Left cardiac atrium (tissue), 4 donors: ENCODE data around the gene ATOX1. TPM values are rescaled to one million over a fixed set of nuclear protein-coding genes. Genes with fewer than 3 reads are reported as not detected.
"Not testable (repeated sequence)": the region's sequence is repeated elsewhere in the genome, so short reads cannot be mapped to it uniquely, and the experiment has no call there.

Experiments used
- ATAC-seq, 2 donors: fragments of 200-7000 bp; cut with Tn5 transposase; one replicate each; pipeline ENCODE4 v1.9.1; 2020; ENCODE audit warnings: mild to moderate bottlenecking in 2 of 2, moderate library complexity in 2 of 2
- DNase-seq: peaks from one replicate; pipeline ENCODE4 v3.0.0-alpha.2; 2020
- intact Hi-C, 2 donors: fragments of 100-400 bp; cut with DNase I; formaldehyde crosslinking; loops; one replicate each; pipeline versions ENCODE4 v1.14.1 to v1.15.1; 2022 to 2023
- total RNA-seq, 2 donors: library from RNA; stranded (reverse); fragmentation: NEBNext Ultra II Directional; extraction: Animal tissue kit (Norgen Biotek cat#: 25700); gene quantifications; one replicate each; pipeline ENCODE4 v1.2.1, GENCODE V29; 2021
- donor health status: DM: no; HTN: yes; CAD: no.
- donor health status: DM: no; HTN: yes; CAD: no; lungs with severe emphysema.
- donor health status: DM: yes; HTN: yes; CAD: no.
- donor health status: Dilated cardiomyopathy.

The ATOX1 gene
- total RNA-seq, 2 donors from 2014 or later = 65.6 to 71.9 TPM

DNA sequence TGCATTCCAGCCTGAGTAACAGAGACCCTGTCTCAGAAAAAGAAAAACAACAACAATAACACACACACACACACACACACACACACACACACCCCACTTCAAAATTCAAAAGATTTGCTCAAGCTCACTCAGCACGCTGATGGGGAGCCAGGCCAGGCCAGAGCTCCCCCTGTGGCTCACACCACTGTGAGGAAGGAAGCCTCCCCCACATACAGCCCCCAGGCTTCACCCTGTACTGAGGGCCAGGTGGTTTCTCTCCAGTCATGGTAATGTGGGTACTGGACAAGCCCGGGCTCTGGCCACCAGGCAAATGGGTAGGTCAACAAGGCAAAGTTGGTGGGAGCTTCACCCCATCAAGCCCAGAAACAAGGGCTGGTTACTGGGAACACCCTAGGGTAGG is 19.0 kb downstream of the ATOX1 start:
- ATAC-seq (peak in 1 of 2 donors; percentile 3), DNase-seq (no peak)
- intact Hi-C loops = no loop called here

DNA sequence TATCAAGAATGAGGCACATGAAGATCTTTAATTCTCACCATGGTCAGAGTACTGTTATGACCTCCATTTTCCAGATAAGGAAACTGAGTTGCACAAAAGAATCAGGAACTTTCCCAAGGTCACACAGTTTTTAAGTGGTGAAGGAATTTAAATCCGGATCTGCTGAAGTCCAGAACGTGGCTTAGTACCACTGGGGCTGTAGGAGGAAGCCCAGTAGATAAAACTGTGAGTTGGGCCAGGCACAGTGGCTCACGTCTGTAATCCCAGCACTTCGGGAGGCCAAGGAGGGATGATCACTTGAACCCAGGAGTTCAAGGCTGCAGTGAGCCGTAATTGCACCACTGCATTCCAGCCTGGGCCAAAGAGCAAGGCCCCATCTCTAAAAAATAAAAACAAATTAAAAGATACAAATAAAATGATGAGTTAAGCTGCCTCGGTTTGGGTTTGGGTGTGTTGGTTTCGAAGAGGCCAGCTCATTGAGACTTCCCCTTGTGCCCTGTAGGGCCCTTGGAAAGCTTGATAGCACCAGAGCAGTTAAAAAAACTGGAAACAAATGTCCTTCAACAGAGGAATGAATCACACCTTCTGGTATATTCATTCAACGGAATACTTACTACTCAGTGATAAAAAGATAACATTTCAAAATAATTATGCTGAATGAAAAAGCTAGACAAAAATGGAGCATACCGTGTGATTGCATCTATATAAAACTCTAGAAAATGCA is 20.1 kb downstream of the ATOX1 start:
- intact Hi-C loops = no loop called here
- no peak for DNase-seq
- ATAC-seq = no peak

DNA sequence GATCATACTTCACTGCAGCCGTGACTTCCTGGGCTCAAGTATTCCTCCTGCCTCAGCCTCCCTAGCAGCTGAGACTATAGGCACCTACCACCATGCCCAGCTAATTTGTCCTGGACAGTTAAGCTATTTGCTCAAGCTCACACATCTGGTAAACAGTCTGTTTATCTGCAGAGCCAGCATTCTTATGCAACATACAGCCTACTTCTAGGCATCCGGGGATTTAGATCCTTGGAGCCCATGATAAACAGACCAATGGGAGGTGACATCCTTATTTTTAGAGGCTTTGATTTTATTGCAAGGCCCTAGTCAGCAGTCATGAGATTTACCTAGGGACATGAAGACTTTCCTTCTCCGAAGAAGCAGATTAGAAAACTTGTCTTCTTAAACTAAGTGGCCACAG is 21.0 kb downstream of the ATOX1 start:
- intact Hi-C loops = no loop called here
- ATAC-seq = no peak
- DNase-seq = no peak

DNA sequence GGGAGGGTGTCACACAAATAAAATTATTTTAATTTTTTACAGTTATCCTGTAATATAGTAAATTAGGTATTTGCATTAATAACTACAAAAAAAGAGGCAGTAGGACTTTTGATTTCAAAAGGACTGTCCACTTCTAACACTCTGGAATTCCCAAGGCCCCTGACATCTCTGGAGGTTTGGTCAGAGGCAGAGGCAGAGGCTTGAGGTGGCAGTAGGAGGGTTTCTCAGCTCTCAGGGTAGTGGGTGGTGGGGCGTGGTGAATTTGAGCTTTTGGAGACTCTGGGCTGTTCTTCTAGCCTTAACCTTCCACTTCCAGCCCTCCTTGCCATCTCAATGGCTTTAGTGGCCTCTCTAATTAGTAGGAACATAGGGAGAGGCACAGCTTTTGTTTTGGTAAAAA is 22.8 kb downstream of the ATOX1 start:
- DNase-seq (no peak), ATAC-seq (no peak)
- intact Hi-C loops = no loop called here

DNA sequence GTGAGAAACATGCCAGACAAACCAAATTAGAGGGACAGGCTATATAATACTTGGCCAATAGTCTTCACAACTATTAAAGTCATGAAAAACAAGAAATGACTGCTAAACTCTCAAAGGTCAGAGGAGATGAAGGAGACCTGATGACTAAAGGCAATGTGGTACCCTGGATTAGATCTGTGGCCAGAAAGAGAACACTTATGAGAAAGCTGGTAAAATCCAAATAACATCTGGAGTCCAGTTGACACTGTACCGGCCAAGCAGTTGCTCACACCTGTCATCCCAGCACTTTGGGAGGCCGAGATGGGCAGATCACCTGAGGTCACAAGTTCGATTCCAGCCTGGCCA is 24.4 kb downstream of the ATOX1 start:
- no peak for ATAC-seq
- intact Hi-C loops = no loop called here
- no peak for DNase-seq

DNA sequence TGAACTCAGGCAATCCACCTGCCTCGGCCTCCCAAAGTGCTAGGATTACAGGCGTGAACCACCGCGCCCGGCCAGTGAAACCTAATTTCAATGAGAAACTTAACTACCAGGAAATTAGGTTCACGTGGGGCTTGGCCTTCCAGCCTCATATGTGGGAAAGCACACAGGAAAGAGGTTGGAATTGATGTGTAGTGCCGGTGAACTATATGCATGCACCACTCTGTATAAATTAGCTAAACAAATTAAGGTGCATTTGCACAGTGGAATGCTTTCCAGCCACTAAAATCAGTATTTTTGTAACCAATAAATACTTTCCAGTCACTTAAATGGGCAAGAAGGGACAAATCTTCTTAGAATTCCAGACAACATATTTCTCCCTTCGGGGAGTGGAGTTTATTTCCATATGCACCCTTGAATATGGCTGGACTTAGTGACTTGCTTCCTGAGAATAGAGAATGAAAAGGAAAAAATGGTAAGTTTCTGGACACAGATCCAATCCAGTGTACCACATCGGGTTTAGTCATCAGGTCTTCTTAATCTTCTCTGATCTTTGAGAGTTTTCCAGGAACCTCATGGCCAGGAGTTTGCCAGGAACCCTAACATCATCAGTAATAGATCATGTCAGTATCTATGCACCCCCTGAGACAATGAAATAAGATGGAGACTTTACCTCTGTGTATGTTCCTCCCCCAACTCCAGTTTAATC is 24.9 kb downstream of the ATOX1 start:
- intact Hi-C loops = no loop called here
- no peak for DNase-seq
- ATAC-seq = no peak

DNA sequence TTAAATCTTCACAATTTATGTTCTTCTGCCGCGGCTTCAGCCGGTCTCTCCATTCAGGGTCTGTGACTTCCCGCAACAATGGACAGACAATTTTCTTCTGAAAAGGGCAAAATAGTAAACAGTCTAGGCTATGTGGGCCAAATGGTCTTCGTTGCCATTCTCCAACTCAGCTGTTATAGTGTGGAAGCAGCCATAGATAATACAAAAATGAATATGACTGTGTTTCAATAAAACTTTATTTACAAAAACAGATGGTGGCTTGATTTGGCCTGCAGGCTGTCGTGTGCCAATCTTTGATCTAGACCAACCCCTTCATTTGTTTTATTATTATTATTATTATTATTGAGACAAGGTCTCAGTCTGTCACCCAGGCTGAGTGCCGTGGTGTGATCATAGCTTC is 28.1 kb downstream of the ATOX1 start:
- no peak for ATAC-seq
- no peak for DNase-seq
- intact Hi-C loops = no loop called here

DNA sequence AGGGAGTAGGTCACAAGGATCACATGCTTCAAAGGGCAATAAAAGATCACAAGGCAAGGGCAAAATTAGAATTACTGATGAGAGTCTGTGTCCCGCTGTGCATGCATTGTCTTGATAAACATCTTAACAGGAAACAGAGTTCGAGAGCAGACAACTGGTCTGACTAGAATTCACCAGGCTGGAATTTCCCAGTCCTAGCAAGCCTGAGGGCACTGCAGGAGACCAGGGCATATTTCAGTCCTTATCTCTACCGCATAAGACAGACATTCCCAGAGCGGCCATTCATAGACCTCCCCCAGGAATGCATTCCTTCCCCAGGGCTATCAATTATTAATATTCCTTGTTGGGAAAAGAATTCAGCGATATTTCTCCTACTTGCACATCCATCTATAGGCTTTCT is 28.8 kb downstream of the ATOX1 start:
- intact Hi-C loops, DNase-seq, ATAC-seq: not testable (repeated sequence)

DNA sequence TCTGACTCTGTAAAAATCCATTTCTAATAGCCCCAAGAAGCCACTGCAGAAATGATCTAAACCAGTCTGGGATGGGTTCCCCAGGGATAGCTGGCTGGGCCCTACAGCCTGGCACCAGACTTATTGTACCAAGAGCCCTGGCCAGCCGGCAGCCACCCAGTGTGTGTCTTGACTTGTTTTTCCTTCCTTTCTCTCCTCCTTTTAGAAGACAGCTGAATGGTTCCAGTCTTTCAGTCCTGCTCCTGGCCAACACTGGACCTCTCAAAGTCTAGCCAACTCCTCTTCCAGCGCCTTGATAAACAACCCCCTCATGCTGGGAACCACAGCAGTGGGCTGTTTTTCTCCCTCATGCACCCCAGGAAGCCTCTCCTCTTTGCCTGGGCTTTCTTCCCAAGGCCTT is 34.1 kb downstream of the ATOX1 start:
- intact Hi-C loops = no loop called here
- no peak for DNase-seq
- ATAC-seq = peak; percentile 27 to 68

DNA sequence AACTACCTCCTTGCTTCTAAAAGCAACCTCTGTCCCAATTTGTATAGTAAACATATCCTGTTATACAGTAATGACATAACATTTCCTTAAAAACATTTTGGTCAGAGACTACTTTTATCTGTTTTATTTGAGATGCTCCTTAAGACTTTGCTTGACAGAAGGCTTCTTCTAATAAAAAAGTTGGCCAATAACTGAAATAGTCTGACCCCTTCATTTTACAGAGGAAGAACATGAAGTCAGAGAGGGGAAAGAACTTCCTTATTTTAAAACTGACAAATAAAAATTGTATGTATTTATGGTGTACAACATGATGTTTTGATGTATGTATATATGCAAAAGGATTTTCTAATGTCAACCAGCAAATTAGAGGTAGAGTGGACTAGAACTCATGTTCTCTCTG is 35.9 kb downstream of the ATOX1 start:
- intact Hi-C loops = no loop called here
- ATAC-seq (no peak), DNase-seq (no peak)

DNA sequence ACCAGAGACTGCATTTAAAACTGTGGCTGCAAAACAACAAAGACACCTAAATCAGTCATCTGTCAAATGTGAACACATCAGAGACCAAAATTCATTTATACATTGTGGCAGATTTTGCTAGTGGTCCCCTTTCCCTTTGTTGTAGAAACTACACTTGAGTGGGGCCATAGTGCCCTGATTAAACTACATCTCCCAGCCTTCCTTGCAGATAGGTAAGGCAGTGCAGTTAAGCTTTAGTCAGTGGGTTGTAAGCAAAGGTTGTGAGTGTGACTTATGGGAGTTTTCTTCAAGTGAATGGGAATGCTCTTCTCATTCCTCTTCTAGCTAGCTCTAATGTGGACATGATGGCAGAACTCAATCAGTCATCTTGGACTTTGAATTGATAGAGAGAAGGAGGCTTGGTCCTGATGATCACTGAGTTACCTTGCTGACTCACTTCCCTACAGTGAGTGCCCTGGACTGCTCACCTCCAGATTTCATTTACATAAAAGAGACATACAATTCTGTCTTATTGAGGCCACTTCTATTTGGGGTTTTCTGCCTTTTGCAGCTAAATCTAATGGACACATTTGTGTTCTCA is 36.5 kb downstream of the ATOX1 start:
- intact Hi-C loops = no loop called here

DNA sequence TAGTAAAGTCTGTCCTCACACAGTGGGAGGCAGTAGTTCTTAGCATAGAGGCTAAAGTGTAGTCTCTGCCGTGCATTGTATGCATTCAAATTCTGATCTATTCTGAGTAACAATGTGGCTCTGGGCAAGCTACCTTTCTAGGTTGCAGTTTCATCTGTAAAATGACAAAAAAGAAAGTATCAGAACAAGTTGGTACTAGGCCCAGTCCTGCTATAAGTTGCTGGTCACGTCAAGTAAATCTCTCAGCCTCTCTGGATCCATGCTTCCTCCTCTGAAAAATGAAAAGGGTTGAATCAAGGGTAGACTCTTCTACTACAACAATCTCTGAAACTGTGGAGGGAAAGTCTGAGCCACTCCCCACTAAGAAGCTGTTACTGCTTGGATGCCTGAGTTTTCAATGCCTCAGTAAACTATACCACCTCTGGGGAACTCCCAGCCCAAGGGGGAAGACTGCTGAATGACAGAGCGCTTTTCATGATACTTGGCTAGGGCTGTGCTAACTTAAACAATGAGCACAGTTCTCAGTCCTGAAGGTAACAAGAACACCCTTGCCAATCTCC is 37.3 kb downstream of the ATOX1 start:
- no peak for ATAC-seq
- intact Hi-C loops = no loop called here

More for the DNA sequence above, 36.5 kb downstream of the ATOX1 start:
- no peak for DNase-seq
- no peak for ATAC-seq

DNA sequence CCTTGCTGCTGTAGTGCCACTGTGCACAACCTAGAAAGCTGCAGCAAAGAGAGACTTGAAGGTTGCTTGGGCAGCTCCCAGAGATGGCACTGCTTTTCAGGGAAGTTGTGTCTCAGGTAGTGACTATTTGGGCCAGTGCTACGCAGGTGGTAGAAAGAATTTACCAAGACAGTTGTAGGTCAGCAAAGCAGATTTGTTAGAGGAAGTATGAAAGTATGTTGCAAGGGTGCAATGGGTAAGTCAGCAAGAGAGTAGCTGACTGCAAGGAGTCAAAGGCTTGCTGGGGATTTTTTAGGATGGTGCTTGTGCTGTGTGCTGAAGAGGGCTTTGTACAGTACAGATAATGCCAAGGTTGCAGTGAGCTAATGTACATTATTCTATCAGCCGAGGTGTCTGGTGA is 38.2 kb downstream of the ATOX1 start:
- no peak for DNase-seq
- no peak for ATAC-seq
- intact Hi-C loops = no loop called here

More for the DNA sequence above, 37.3 kb downstream of the ATOX1 start:
- no peak for DNase-seq

DNA sequence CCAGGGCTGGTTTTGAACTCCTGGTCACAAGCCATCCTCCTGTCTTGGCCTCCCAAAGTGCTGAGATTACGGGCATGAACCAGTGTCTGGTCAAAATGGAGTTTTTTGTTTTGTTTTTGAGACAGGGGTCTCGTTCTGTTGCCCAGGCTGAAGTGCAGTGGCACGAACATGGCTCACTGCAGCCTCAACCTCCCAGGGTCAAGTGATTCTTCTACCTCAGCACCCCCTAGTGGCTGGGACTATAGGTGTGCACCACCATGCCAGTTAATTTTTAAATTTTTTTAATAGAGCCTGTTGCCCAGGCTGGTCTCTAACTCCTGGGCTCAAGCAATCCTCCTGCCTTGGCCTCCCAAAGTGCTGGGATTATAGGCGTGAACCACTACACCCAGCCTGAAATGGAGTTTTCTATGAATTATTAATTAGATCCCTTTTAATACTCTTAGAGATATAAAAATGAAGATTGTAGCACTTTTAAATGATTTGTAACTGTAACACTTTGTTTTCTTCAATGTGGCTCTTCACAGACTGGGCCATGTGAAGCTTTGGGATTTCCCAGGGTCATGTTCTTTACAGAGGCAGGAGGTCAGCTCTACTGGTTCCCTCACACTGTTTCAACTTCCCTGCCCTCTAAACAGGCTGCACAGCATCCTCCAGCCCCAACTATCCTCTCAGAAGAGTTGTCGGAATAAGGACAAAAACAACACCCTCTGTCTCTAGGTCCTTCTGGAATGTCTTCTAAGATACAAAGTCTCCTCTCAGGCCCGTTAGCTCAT is 39.0 kb downstream of the ATOX1 start:
- peak in 1 of 2 donors; percentile 71 for ATAC-seq
- intact Hi-C loops = no loop called here
- peak; percentile 55 for DNase-seq

DNA sequence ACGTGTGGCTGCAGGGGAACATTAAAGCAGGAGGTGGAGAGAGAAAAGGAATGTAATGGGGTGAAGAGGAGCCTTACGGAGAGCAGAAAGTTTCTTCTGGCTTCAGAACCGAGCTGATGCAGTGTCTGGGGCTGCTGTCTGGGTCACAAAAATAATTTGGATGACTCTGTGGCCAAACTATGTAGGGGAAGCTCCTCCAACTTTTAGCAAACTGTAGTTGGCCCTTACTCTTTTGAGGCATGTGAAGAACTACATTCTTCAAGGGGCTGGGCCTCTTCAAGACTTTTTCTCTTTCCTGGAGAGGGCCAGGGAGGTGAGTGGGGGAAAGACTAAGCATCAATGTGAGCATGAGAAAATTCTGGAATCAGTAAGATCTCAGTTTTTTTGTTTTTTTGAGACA is 39.8 kb downstream of the ATOX1 start:
- intact Hi-C loops = no loop called here
- ATAC-seq = peak; percentile 73 to 89
- DNase-seq = no peak

DNA sequence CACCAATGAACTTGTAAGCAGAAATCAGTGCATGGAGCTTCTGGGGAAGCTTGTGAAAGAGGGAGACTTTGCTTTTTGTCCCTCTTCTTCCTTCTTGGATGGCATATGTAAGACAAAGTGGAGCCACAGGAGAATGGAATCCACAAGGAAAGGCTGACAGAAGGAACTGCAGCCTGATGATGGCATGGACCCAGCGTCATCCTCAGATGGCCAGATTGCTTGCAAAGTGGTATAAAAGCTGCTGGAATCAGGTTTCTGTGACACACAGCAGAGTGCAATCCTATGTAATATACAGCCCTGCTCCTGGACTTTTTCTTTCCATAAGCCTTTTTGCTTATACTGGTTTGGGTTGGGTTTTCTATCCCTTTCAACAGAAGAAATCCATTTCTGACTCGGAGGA is 40.3 kb downstream of the ATOX1 start:
- intact Hi-C loops = no loop called here
- peak; percentile 24 to 56 for ATAC-seq
- DNase-seq = no peak

DNA sequence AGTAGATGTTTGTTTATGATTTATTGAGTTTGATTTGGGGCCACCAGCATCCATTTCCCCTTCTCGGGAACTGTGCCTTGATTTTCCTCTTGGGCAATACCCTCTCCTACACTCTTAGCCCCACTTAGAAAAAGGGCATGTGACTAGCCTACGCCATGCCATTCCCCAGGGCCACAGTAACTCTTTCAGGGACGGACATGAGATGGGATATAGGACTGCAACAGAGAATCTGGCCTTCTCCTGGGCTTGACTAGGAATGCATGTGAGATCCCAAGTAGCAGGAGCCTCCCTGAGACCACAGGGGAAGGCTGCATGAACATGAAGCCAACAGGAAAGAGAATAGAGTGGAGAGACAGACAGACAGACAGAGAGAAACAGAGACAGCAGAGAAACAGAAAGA is 41.0 kb downstream of the ATOX1 start:
- DNase-seq (no peak), ATAC-seq (peak in 1 of 2 donors; percentile 74)
- intact Hi-C loops = no loop called here

DNA sequence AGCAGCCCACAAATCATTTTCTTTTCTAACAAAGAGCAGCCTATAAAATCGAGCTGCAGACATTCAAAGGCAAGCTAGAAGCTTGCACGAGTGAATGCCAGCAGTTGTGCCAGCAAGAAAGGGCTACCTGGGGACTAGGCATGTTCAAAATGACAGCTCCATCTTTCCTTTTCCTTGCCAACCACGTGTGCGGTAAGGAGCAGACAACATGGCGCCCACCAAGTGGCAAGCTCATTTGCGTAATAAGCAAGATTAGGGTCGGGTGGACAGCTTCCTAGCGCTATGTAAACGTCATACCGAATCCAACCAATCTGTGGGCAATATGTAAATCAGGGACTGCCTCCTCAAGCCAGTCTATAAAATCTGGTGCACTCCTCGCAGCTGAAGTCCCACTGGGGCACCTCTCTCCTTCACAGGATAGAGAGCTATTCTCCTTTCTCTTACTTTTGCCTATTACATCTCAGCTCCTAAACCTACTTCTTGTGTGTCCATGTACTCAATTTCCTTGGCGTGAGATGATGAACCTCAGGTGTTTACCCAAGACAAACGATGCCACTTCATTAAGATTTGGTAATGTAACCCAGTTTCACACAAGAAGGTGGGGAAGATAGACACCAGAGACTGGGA is 49.2 kb downstream of the ATOX1 start:
- no peak for ATAC-seq
- intact Hi-C loops = no loop called here
- DNase-seq = no peak

DNA sequence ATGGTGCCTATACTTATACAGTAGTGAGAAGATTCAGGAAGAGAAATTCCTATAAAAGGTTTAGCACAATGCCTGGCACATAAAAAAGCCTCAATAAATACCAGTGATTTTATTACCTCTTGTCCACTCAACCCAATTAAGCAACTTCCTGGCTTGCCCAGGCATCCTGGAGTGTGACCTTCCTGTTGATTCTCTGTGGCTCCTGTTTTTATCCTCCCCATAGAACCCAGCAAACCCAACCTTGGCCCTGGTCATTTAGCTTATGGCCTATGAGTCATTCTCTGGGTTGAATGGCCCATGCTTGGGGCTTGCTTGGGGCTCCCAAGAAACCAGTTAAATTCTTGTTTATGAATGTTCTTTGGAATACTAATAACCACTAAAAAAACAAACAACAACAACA is 50.3 kb downstream of the ATOX1 start:
- ATAC-seq = peak in 1 of 2 donors; percentile 26
- intact Hi-C loops = no loop called here
- DNase-seq = no peak
